Activated CD4-positive, CD25-positive, alpha-beta regulatory T cell (primary cell): ENCODE measurements around the gene ANKRD10.

Experiments
- DNase-seq, 4 experiments: peaks; one replicate each; lab custom pipeline; 2025; lab: John Stamatoyannopoulos, UW

ANKRD10 gene

GRCh38 chr13:110914331-110915056 is 375 bp downstream of the ANKRD10 start:
- peak; percentile 57 to 68 (median 59) for DNase-seq

- no peak for DNase-seq
Observed at GRCh38 chr13:110914081-110914330, 863 bp downstream of the ANKRD10 start.

GRCh38 chr13:110913322-110914080 is 1.4 kb downstream of the ANKRD10 start:
- DNase-seq = no peak

GRCh38 chr13:110912651-110913051 is 2.2 kb downstream of the ANKRD10 start:
- no peak for DNase-seq

GRCh38 chr13:110911880-110912279 is 3.0 kb downstream of the ANKRD10 start:
- no peak for DNase-seq

GRCh38 chr13:110910013-110910890 is 4.6 kb downstream of the ANKRD10 start:
- DNase-seq = no peak

GRCh38 chr13:110907951-110908898 is 6.6 kb downstream of the ANKRD10 start:
- no peak for DNase-seq

GRCh38 chr13:110907301-110907700 is 7.6 kb downstream of the ANKRD10 start:
- no peak for DNase-seq

GRCh38 chr13:110904748-110905147 is 10.1 kb downstream of the ANKRD10 start:
- DNase-seq = no peak

GRCh38 chr13:110902370-110902769 is 12.5 kb downstream of the ANKRD10 start:
- DNase-seq = no peak

- DNase-seq = no peak
Observed at GRCh38 chr13:110897521-110897920, 17.3 kb downstream of the ANKRD10 start.

- DNase-seq = no peak
Observed at GRCh38 chr13:110897014-110897413, 17.9 kb downstream of the ANKRD10 start.

- DNase-seq = no peak
Observed at GRCh38 chr13:110894086-110894485, 20.8 kb downstream of the ANKRD10 start.

- DNase-seq = no peak
Observed at GRCh38 chr13:110893571-110893970, 21.3 kb downstream of the ANKRD10 start.

GRCh38 chr13:110890279-110891165 is 24.3 kb downstream of the ANKRD10 start:
- no peak for DNase-seq

- DNase-seq = no peak
Observed at GRCh38 chr13:110888390-110888789, 26.5 kb downstream of the ANKRD10 start.

- no peak for DNase-seq
Observed at GRCh38 chr13:110887597-110888333, 27.1 kb downstream of the ANKRD10 start.

- no peak for DNase-seq
Observed at GRCh38 chr13:110886870-110887596, 27.8 kb downstream of the ANKRD10 start.
